RKO (cell line): Measurements from ENCODE around the gene STYXL1.
"Not testable (repeated sequence)": the region's sequence is repeated elsewhere in the genome, so short reads cannot be mapped to it uniquely, and the experiment has no call there.

Experiments used
- DNase-seq: peaks from one replicate; pipeline ENCODE4 v3.0.0-alpha.2; 2016; ENCODE audit warnings: low spot score

The STYXL1 gene

GRCh38 chr7:76047811-76048667 is at the start of gene STYXL1, which contains the start of gene MDH2:
STYXL1 (minus strand) TSS chr7:76048000; CDS start chr7:76030523, 17,477 bp downstream.
MDH2 (plus strand) TSS chr7:76048106; CDS start chr7:76048161, 55 bp downstream.
- DNase-seq, result peak; percentile 97

GRCh38 chr7:76095908-76096307 is 48.1 kb upstream of the STYXL1 start:
- no peak for DNase-seq

GRCh38 chr7:76094326-76094725 is 46.5 kb upstream of the STYXL1 start:
- DNase-seq, result not testable (repeated sequence)

- DNase-seq, result not testable (repeated sequence)
These were observed 45.7 kb upstream of the STYXL1 start for GRCh38 chr7:76093531-76093930.

GRCh38 chr7:76091506-76091905 is 43.7 kb upstream of the STYXL1 start:
- DNase-seq, result no peak

- peak; percentile 61 for DNase-seq
These were observed 42.2 kb upstream of the STYXL1 start for GRCh38 chr7:76089865-76090475.

- DNase-seq, result peak; percentile 95
These were observed 39.6 kb upstream of the STYXL1 start for GRCh38 chr7:76087362-76087791.

GRCh38 chr7:76086070-76086469 is 38.3 kb upstream of the STYXL1 start:
- DNase-seq, result peak; percentile 95

- not testable (repeated sequence) for DNase-seq
These were observed 36.3 kb upstream of the STYXL1 start for GRCh38 chr7:76084115-76084514.

- no peak for DNase-seq
These were observed 32.4 kb upstream of the STYXL1 start for GRCh38 chr7:76080204-76080603.

GRCh38 chr7:76077435-76077834 is 29.6 kb upstream of the STYXL1 start:
- DNase-seq, result no peak

- no peak for DNase-seq
These were observed 29.2 kb upstream of the STYXL1 start for GRCh38 chr7:76076995-76077394.

GRCh38 chr7:76074972-76075370 is 27.2 kb upstream of the STYXL1 start:
- DNase-seq, result peak; percentile 80

- DNase-seq, result no peak
These were observed 26.6 kb upstream of the STYXL1 start for GRCh38 chr7:76074306-76074971.

- no peak for DNase-seq
These were observed 25.7 kb upstream of the STYXL1 start for GRCh38 chr7:76073335-76073990.

- DNase-seq, result no peak
These were observed 24.7 kb upstream of the STYXL1 start for GRCh38 chr7:76072243-76073148.

GRCh38 chr7:76071316-76072242 is 23.8 kb upstream of the STYXL1 start:
- DNase-seq, result no peak

- DNase-seq, result peak; percentile 60
These were observed 21.4 kb upstream of the STYXL1 start for GRCh38 chr7:76069238-76069638.

GRCh38 chr7:76066716-76067503 is 19.1 kb upstream of the STYXL1 start:
- DNase-seq, result no peak
